ENCODE data around the gene BANP.
"Not testable (repeated sequence)": the region's sequence is repeated elsewhere in the genome, so short reads cannot be mapped to it uniquely, and the experiment has no call there.

BANP gene

DNA sequence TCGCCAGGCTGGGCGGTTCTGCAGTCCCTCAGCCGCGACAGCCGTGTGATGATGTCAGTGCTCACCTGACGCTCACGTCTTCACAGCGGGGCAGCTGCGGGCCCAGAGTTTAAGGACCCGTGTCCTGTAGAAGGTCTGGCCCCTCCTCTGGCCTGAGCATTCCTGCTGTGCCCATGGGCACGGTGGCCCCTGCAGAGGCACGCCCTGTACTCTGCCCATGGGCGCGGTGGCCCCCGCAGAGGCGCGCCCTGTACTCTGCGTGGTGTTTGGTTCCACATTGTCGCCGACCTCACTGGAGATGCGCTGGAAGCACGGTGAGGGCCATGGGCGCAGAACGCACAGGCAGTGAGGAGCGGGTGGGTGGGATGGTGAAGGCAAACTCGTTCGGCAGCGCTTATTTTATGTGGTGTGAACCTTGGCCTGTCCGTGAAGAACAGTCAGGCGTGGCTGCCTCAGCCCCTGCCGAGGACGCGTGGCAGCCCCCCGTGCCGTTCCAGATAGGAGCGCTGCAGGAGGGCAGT is 122.0 kb downstream of the BANP start:
- H3K4me3 ChIP-seq (ENCODE audit: control insufficient read depth, low read depth, low read length): no peak overlapping the region
- no peak for TF ChIP-seq CTCF (conservative IDR thresholded peaks at IDR 0.05; ENCODE audit: control insufficient read depth, insufficient read depth, low read depth, low read length)
- no peak for DNase-seq (ENCODE audit: low read depth)

GRCh38 chr16:88074041-88074440 is 122.8 kb downstream of the BANP start:
- H3K4me3 ChIP-seq (ENCODE audit: control insufficient read depth, low read depth, low read length): no peak overlapping the region
- DNase-seq (ENCODE audit: low read depth): no peak
- no peak for TF ChIP-seq CTCF (conservative IDR thresholded peaks at IDR 0.05; ENCODE audit: control insufficient read depth, insufficient read depth, low read depth, low read length)

- no peak for DNase-seq (ENCODE audit: low read depth)
- no peak for TF ChIP-seq CTCF (conservative IDR thresholded peaks at IDR 0.05; ENCODE audit: control insufficient read depth, insufficient read depth, low read depth, low read length)
- H3K4me3 ChIP-seq (ENCODE audit: control insufficient read depth, low read depth, low read length): no peak overlapping the region
These were observed 125.1 kb downstream of the BANP start for GRCh38 chr16:88076211-88076931.

DNA sequence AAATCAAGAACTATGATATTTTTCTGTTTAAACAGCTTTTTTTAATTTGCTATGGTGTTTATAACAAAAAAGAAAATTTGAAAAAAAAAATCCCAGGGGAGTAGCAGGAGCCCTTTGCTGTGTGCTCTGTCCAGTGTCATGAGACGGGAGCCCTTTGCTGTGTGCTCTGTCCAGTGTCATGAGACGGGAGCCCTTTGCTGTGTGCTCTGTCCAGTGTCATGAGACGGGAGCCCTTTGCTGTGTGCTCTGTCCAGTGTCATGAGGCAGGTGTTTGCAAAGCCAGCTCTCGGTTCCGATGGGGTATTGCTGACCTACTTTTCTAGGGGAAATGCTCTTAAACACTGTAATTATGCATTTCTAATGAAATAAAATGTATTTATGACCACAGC is 125.7 kb downstream of the BANP start:
- DNase-seq (ENCODE audit: low read depth): not testable (repeated sequence)

DNA sequence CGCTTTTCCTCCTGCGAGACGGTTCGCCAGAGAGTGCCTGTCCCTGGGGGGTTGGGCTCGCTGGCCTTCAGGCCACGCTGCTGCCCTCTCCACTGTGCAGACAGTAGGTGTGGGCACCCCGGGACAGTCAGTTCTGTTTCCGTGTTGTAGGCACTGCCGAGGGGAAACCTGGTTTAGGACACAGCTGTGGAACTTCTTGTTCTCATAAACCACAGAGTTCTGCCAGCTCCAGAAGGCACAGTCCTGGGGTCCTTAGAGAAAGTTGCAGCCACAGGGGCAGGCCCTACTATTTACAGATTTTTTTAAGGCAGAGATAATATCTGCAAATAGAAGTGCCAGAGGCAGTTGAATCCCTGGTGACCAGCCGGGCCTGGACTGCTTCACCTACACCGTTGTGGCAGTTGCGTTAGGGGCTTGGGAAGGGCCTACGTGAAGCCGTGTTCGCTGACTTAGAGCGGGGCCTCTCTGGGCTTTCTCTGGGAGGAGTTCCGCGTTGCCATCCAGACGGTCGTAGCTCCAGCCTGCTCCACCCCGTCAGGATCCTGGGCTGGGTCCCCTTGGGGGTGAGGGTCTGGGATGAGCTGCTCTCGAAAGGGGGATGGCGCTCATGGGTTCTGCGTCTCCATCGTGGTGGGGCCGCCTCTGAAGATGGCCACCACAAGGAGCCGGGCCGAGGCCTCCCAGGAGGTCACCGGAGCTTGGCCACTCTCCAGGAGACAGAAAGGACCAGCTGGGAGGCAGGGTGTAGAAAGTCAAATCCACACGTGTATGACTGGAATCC is 126.3 kb downstream of the BANP start:
- DNase-seq (ENCODE audit: low read depth): no peak
- TF ChIP-seq CTCF (conservative IDR thresholded peaks at IDR 0.05; ENCODE audit: control insufficient read depth, insufficient read depth, low read depth, low read length): no peak
- H3K4me3 ChIP-seq (ENCODE audit: control insufficient read depth, low read depth, low read length): no peak overlapping the region

More for the DNA sequence above, 125.7 kb downstream of the BANP start:
- H3K4me3 ChIP-seq (ENCODE audit: control insufficient read depth, low read depth, low read length): not testable (repeated sequence)

DNA sequence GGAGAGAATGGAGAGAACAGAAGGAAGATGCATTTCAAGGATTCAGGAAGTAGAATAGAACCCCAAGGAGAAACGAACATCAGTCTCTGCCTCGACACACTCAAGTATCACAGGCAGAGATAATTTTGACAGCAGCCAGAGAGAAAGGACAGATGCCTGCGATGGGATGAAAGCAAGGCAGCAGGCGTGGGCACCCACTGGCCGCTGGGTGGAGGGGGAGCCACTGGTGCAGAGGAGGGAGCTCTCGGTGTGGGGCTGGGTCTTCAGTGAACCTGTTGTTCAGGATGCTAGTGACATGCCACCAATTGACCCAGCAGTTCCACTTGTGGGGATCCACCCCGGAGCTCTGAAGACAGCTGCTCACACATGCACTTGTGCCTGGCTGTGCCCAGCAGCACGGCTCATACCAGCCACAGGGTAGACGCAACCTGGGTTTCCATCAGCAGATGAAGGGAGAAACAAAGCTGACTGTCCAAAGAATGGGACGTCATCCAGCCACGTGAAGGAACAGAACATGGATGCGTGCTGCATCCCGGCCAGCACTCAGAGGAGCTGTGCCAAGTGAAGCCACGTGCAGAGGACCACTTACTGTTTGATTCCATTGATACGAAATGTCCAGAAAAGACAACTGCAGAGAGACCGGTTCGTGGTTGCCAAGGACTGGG is 127.0 kb downstream of the BANP start:
- no peak for TF ChIP-seq CTCF (conservative IDR thresholded peaks at IDR 0.05; ENCODE audit: control insufficient read depth, insufficient read depth, low read depth, low read length)
- DNase-seq (ENCODE audit: low read depth): no peak
- H3K4me3 ChIP-seq (ENCODE audit: control insufficient read depth, low read depth, low read length): no peak overlapping the region

DNA sequence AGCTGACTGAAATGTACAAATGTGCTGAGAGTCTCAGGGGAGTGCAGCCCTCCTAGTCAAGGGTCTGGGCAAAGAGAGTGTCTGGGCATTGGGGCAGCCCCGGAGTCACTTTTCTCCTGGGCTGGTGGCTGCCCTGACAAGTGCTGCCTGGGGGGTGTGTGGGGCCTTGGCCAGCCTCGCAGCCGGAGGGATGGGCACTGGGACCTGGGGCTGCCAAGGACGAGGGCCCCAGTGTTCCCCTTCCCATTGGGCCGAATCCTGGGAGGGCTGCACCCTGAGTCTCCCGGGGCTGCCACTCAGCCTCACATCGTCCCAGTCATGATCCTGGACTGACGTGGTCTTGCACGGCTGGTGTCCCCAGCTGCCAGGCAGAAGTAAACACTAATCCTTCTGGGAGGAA is 132.3 kb downstream of the BANP start:
- DNase-seq (ENCODE audit: low read depth): no peak
- no peak for TF ChIP-seq CTCF (conservative IDR thresholded peaks at IDR 0.05; ENCODE audit: control insufficient read depth, insufficient read depth, low read depth, low read length)
- H3K4me3 ChIP-seq (ENCODE audit: control insufficient read depth, low read depth, low read length): no peak overlapping the region

Measured in fibroblast of mammary gland (primary cell).